ENCODE results near the gene POC1A. TPM values are rescaled to one million over a fixed set of nuclear protein-coding genes. Genes with fewer than 3 reads are reported as not detected.

POC1A gene
- total and polyA plus RNA-seq, 2 donors (not counting 3 experiments of a cell fraction or from before 2014, with no cell fraction given): 14.8 to 19.4 TPM

GRCh38 chr3:52026041-52026440, 128.2 kb downstream of the POC1A start:
- H3K27me3 ChIP-seq (ENCODE audit: control insufficient read depth in 2 of 2, insufficient read depth in 2 of 2, low read length in 2 of 2): no peaks in the 10 kb centered on the region
- BruUV-seq (replicated peaks): no TSS peak
- dilution Hi-C loops (cut with MboI; ENCODE audit: extremely low pct_ligation_motif_present, low sequenced_read_pairs): no loop called here
- H3K4me3 ChIP-seq (replicated peaks in 1 of 3; ENCODE audit: insufficient read depth in 1 of 3, low read depth in 1 of 3, low read length in 3 of 3): no peak overlapping the region
- H3K9ac ChIP-seq (replicated peaks; ENCODE audit: extremely low read depth, insufficient read depth, low read length): no peak overlapping the region
- TF ChIP-seq EZH2 (IDR thresholded peaks at IDR 0.05; ENCODE audit: borderline replicate concordance, low read depth, low read length, severe bottlenecking) (no peak), JUN (IDR thresholded peaks at IDR 0.05; ENCODE audit: borderline replicate concordance, insufficient read depth, insufficient read length, low read depth) (no peak), POLR2A (IDR thresholded peaks at IDR 0.05; ENCODE audit: low read depth, low read length) (no peak), MAX (IDR thresholded peaks at IDR 0.05; ENCODE audit: insufficient read depth, insufficient read length) (no peak), FOS (IDR thresholded peaks at IDR 0.05; ENCODE audit: borderline replicate concordance, insufficient read depth, low read length) (no peak), CTCF (IDR thresholded peaks at IDR 0.05; ENCODE audit: extremely low read depth in 1 of 2, insufficient read depth in 1 of 2, low read depth in 1 of 2, low read length in 2 of 2) (no peak), GATA2 (IDR thresholded peaks at IDR 0.05; ENCODE audit: insufficient read depth, insufficient read length, low read depth, low read length) (no peak), POLR2AphosphoS5 (IDR thresholded peaks at IDR 0.05; ENCODE audit: insufficient read depth, low read depth, low read length) (no peak), MYC (IDR thresholded peaks at IDR 0.05; ENCODE audit: low read depth, low read length) (no peak)
- H3K9me1 ChIP-seq (replicated peaks; ENCODE audit: control insufficient read depth, extremely low read depth, insufficient read depth, low read length): no peaks in the 10 kb centered on the region
- H3K27ac ChIP-seq (ENCODE audit: insufficient read depth, low read depth, low read length): no peak overlapping the region
- H2AFZ ChIP-seq (ENCODE audit: low read depth, low read length): no peak overlapping the region
- FAIRE-seq (no peak), DNase-seq (ENCODE audit: low read depth, low spot score) (no peak)
- no peaks in the 10 kb centered on the region for H3K79me2 ChIP-seq (ENCODE audit: control insufficient read depth, insufficient read depth, low read length)
- H3K4me2 ChIP-seq (ENCODE audit: insufficient read depth, low read length): no peak overlapping the region
- H3K4me1 ChIP-seq (ENCODE audit: control insufficient read depth, extremely low read depth, insufficient read depth, low read length): peaks cover 3% of the 10 kb centered on the region
- intact Hi-C loops (cut with micrococcal nuclease): no loop called here
- H3K36me3 ChIP-seq (ENCODE audit: control insufficient read depth in 2 of 2, extremely low read depth in 1 of 2, insufficient read depth in 2 of 2, low read length in 2 of 2): no peaks in the 10 kb centered on the region
- no peaks in the 10 kb centered on the region for H4K20me1 ChIP-seq (replicated peaks; ENCODE audit: control insufficient read depth, extremely low read depth, insufficient read depth, low read length)
- ChIA-PET CTCF (no interaction called here), POLR2A (no interaction called here)
- H3K9me3 ChIP-seq (replicated peaks; ENCODE audit: control insufficient read depth, insufficient read depth, low read length): no peaks in the 10 kb centered on the region

Measured in endothelial cell of umbilical vein (primary cell).